Measurements from ENCODE around the gene HLA-E. TPM values are rescaled to one million over a fixed set of nuclear protein-coding genes. Genes with fewer than 3 reads are reported as not detected.
"Not testable (repeated sequence)": the region's sequence is repeated elsewhere in the genome, so short reads cannot be mapped to it uniquely, and the experiment has no call there.

Gene HLA-E
- total and polyA plus RNA-seq, 8 donors, result 65.7 to 158 (median 86.7) TPM

- DNase-seq, result no peak
- Histone ChIP-seq H3K9me3 (no peaks in the 10 kb centered on the region), H3K27ac (no peak overlapping the region), H3K36me3 (no peaks in the 10 kb centered on the region), H3K27me3 (peaks cover 0 to 44% (median 7%) of the 10 kb centered on the region in 4 donors), H3K4me1 (peaks cover 0 to 5% (median 0%) of the 10 kb centered on the region in 3 donors), H3K4me3 (no peak overlapping the region)
- no peak for FAIRE-seq
- no peak for ATAC-seq
- intact Hi-C loops (cut with DNase I), result no loop called here
- 85 to 100% methylated on average over 1 of the region's 1 CpG for WGBS, 2 donors
- TF ChIP-seq, protein P1, sequence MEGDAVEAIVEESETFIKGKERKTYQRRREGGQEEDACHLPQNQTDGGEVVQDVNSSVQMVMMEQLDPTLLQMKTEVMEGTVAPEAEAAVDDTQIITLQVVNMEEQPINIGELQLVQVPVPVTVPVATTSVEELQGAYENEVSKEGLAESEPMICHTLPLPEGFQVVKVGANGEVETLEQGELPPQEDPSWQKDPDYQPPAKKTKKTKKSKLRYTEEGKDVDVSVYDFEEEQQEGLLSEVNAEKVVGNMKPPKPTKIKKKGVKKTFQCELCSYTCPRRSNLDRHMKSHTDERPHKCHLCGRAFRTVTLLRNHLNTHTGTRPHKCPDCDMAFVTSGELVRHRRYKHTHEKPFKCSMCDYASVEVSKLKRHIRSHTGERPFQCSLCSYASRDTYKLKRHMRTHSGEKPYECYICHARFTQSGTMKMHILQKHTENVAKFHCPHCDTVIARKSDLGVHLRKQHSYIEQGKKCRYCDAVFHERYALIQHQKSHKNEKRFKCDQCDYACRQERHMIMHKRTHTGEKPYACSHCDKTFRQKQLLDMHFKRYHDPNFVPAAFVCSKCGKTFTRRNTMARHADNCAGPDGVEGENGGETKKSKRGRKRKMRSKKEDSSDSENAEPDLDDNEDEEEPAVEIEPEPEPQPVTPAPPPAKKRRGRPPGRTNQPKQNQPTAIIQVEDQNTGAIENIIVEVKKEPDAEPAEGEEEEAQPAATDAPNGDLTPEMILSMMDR (IDR thresholded peaks at IDR 0.05), result no peak
Observed at GRCh38 chr6:30470968-30471367, 18.3 kb upstream of the HLA-E start.

GRCh38 chr6:30475116-30475515 lies 14.2 kb upstream of the HLA-E start:
- H3K4me3 ChIP-seq; ATAC-seq; intact Hi-C loops (cut with DNase I); H3K9me3 ChIP-seq; H3K36me3 ChIP-seq; H3K27ac ChIP-seq; H3K4me1 ChIP-seq; FAIRE-seq; DNase-seq: not testable (repeated sequence)
- peaks cover 0 to 21% (median 5%) of the 10 kb centered on the region in 4 donors for H3K27me3 ChIP-seq
- WGBS, 2 donors, result 78 to 92% methylated on average over 15 to 18 of the region's 26 CpGs

DNA sequence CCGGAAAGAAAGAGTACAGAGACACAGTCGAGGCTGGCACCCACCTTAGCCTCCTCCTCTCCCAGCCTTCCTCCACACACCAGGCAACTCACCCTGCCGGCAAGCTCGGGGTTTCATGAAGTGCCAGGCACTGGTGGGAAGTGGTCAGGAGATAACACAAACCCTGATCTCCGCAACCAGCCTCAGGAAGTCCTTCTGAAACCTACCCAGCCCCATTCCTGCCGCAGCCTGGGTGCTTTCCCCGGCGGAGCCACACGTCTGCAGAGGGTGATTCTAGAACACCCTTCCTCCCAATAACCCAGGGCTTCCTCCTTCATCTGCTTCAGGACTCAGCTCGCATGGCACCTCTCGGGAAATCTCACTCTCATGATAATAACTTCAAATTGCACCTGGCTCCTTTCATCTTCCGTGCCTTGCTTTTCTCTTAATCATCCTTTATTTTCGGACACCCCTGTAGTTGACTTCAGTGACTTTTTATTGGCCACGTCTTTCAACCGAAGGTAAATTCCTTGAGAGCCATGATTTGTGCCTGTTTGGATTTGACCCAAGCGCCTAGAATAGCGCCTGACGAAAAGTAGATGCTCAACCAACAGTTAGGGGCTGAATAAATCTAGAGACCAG lies 8.7 kb upstream of the HLA-E start:
- ATAC-seq, result peak in 2 of 4 donors; percentile 8
- H3K4me1 ChIP-seq, result no peaks in the 10 kb centered on the region

GRCh38 chr6:30481211-30481964 lies 7.9 kb upstream of the HLA-E start:
- H3K36me3 ChIP-seq, result no peaks in the 10 kb centered on the region
- 5 to 6% methylated on average over 33 of the region's 33 CpGs for WGBS, 2 donors
- H3K27ac ChIP-seq, result no peak overlapping the region
- H3K9me3 ChIP-seq, result no peaks in the 10 kb centered on the region
- H3K4me1 ChIP-seq, result no peaks in the 10 kb centered on the region
- intact Hi-C loops (cut with DNase I), result loop anchor here (5.0 to 10.0 kb wide), 3 partner anchors 51 to 66 kb away; no protein-coding TSS in a partner anchor
- H3K4me3 ChIP-seq, result no peak overlapping the region
- peaks cover 0 to 16% (median 0%) of the 10 kb centered on the region in 4 donors for H3K27me3 ChIP-seq
- FAIRE-seq (no peak), DNase-seq (peak in 1 of 6 donors; percentile 60), ATAC-seq (peak in 1 of 4 donors; percentile 9)
- TF ChIP-seq, protein P1 (IDR thresholded peaks at IDR 0.05), result no peak

More for the DNA sequence above, 8.7 kb upstream of the HLA-E start:
- WGBS, 2 donors, result 11% methylated on average over 18 of the region's 18 CpGs
- Histone ChIP-seq H3K36me3 (no peaks in the 10 kb centered on the region), H3K4me3 (no peak overlapping the region), H3K27ac (no peak overlapping the region), H3K27me3 (peaks cover 0 to 16% (median 0%) of the 10 kb centered on the region in 4 donors), H3K9me3 (no peaks in the 10 kb centered on the region)
- DNase-seq (no peak), FAIRE-seq (no peak)
- intact Hi-C loops (cut with DNase I), result loop anchor here (5.0 to 10.0 kb wide), 3 partner anchors 52 to 67 kb away; no protein-coding TSS in a partner anchor
- TF ChIP-seq, protein P1 (IDR thresholded peaks at IDR 0.05), result no peak

GRCh38 chr6:30481965-30482644 lies 7.2 kb upstream of the HLA-E start:
- not testable (repeated sequence) for H3K4me3 ChIP-seq, H3K27ac ChIP-seq, FAIRE-seq, H3K4me1 ChIP-seq, H3K36me3 ChIP-seq, H3K9me3 ChIP-seq
- DNase-seq (peak; percentile 56 to 89 (median 72)), ATAC-seq (peak; percentile 91 to 97 (median 96))
- TF ChIP-seq, protein P1 (IDR thresholded peaks at IDR 0.05), result peak; percentile 34 to 70 (median 48)
- intact Hi-C loops (cut with DNase I), result loop anchor here (5.0 to 10.0 kb wide), 3 partner anchors 50 to 65 kb away; no protein-coding TSS in a partner anchor
- 1% methylated on average over 19 of the region's 19 CpGs for WGBS, 2 donors
- peaks cover 0 to 16% (median 0%) of the 10 kb centered on the region in 4 donors for H3K27me3 ChIP-seq

Data from pancreas (tissue), 10 donors.